C1 segment of cervical spinal cord (tissue), 14 donors: Measurements from ENCODE around the gene MORN3.
"Not testable (repeated sequence)": the region's sequence is repeated elsewhere in the genome, so short reads cannot be mapped to it uniquely, and the experiment has no call there.

Experiments used
- DNase-seq, 14 donors: peaks; one replicate each; lab custom pipeline; 2025; lab: John Stamatoyannopoulos, UW

The MORN3 gene

GRCh38 chr12:121638298-121639202 lies 30.9 kb downstream of the MORN3 start:
- no peak for DNase-seq

GRCh38 chr12:121637231-121637914 lies 32.1 kb downstream of the MORN3 start:
- DNase-seq: peak in 6 of 14 donors; percentile 5 to 15 (median 10)

- no peak for DNase-seq
Observed at GRCh38 chr12:121634836-121635235, 34.6 kb downstream of the MORN3 start.

GRCh38 chr12:121633833-121634196 lies 35.6 kb downstream of the MORN3 start:
- not testable (repeated sequence) for DNase-seq

- no peak for DNase-seq
Observed at GRCh38 chr12:121632069-121632970, 37.1 kb downstream of the MORN3 start.

- no peak for DNase-seq
Observed at GRCh38 chr12:121630791-121631355, 38.6 kb downstream of the MORN3 start.

- no peak for DNase-seq
Observed at GRCh38 chr12:121628536-121628935, 40.9 kb downstream of the MORN3 start.

GRCh38 chr12:121628037-121628436 lies 41.4 kb downstream of the MORN3 start:
- no peak for DNase-seq

GRCh38 chr12:121626853-121627640 lies 42.4 kb downstream of the MORN3 start:
- peak in 13 of 14 donors; percentile 26 to 79 (median 55) for DNase-seq

GRCh38 chr12:121626087-121626852 lies 43.2 kb downstream of the MORN3 start, which contains the start of gene ORAI1:
TSS of gene ORAI1 (plus strand) at chr12:121626530.
- peak; percentile 30 to 96 (median 88) for DNase-seq

GRCh38 chr12:121620333-121620891 lies 49.0 kb downstream of the MORN3 start:
- no peak for DNase-seq

GRCh38 chr12:121618659-121619233 lies 50.7 kb downstream of the MORN3 start:
- no peak for DNase-seq

GRCh38 chr12:121614872-121615467 lies 54.5 kb downstream of the MORN3 start:
- no peak for DNase-seq

GRCh38 chr12:121613462-121613861 lies 56.0 kb downstream of the MORN3 start:
- DNase-seq: no peak

GRCh38 chr12:121611306-121611705 lies 58.1 kb downstream of the MORN3 start:
- DNase-seq: peak in 1 of 14 donors; percentile 17

GRCh38 chr12:121610239-121611149 lies 59.0 kb downstream of the MORN3 start:
- DNase-seq: no peak

GRCh38 chr12:121608301-121608700 lies 61.2 kb downstream of the MORN3 start:
- no peak for DNase-seq
